H9 (cell line): ENCODE measurements around the gene STX10. TPM values are rescaled to one million over a fixed set of nuclear protein-coding genes. Genes with fewer than 3 reads are reported as not detected.
A peak's percentile ranks its signal among the peaks of the same experiment; 100 is the strongest.

Source experiments
- DNase-seq: peaks from one replicate; pipeline ENCODE4 v3.0.0-alpha.2; 2017
- H2AFZ ChIP-seq: one replicate; pipeline ENCODE4 v1.6.1; 2013; ENCODE audit warnings: mild to moderate bottlenecking, low read length, control low read depth, moderate library complexity
- H2AK5ac ChIP-seq: 2 replicates; pipeline ENCODE4 v1.6.1; 2013; ENCODE audit warnings: low read length, control low read depth, mixed read lengths; ENCODE audit not compliant: insufficient read length
- H2BK120ac ChIP-seq: one replicate; pipeline ENCODE4 v1.6.1; 2013; ENCODE audit warnings: low read depth, mild to moderate bottlenecking, low read length, control low read depth, inconsistent platforms; ENCODE audit not compliant: poor library complexity, severe bottlenecking
- H2BK12ac ChIP-seq: 2 replicates; pipeline ENCODE4 v1.6.1; 2013; ENCODE audit warnings: low read length, control low read depth, mixed read lengths, low read depth; ENCODE audit not compliant: insufficient read length
- H2BK15ac ChIP-seq: 2 replicates; pipeline ENCODE4 v1.6.1; 2013; ENCODE audit warnings: low read depth, low read length, control low read depth
- H2BK20ac ChIP-seq: one replicate; pipeline ENCODE4 v1.6.1; 2013; ENCODE audit warnings: low read depth, mild to moderate bottlenecking, low read length, control low read depth, inconsistent platforms; ENCODE audit not compliant: poor library complexity, severe bottlenecking
- H2BK5ac ChIP-seq: 2 replicates; pipeline ENCODE4 v1.6.1; 2013; ENCODE audit warnings: low read length, control low read depth, mixed read lengths; ENCODE audit not compliant: insufficient read length
- H3K14ac ChIP-seq: 2 replicates; pipeline ENCODE4 v1.6.1; 2013; ENCODE audit warnings: low read length, control low read depth; ENCODE audit not compliant: insufficient read depth
- H3K18ac ChIP-seq: 2 replicates; pipeline ENCODE4 v1.6.1; 2013; ENCODE audit warnings: low read depth, mild to moderate bottlenecking, mixed read lengths, low read length, control low read depth; ENCODE audit not compliant: insufficient read length
- H3K23ac ChIP-seq: 2 replicates; pipeline ENCODE4 v1.6.1; 2013; ENCODE audit warnings: low read length, control low read depth, mixed read lengths, low read depth; ENCODE audit not compliant: insufficient read length
- H3K23me2 ChIP-seq: 2 replicates; pipeline ENCODE4 v1.6.1; 2013; ENCODE audit warnings: low read depth, mild to moderate bottlenecking, mixed read lengths, low read length, control low read depth; ENCODE audit not compliant: insufficient read length, poor library complexity, severe bottlenecking
- H3K27ac ChIP-seq: 2 replicates; pipeline ENCODE4 v1.5.1; 2013; ENCODE audit warnings: low read length, control low read depth, mixed read lengths, low read depth; ENCODE audit not compliant: insufficient read length
- H3K27me3 ChIP-seq: 2 replicates; pipeline ENCODE4 v1.6.1; 2013; ENCODE audit warnings: low read length, control low read depth, inconsistent platforms; ENCODE audit not compliant: insufficient read depth
- H3K4ac ChIP-seq: 2 replicates; pipeline ENCODE4 v1.6.1; 2013; ENCODE audit warnings: low read depth, mild to moderate bottlenecking, control low read depth, inconsistent platforms, low read length, moderate library complexity
- H3K4me1 ChIP-seq: 2 replicates; pipeline ENCODE4 v1.6.1; 2013; ENCODE audit warnings: low read length, control low read depth, inconsistent platforms; ENCODE audit not compliant: insufficient read depth
- H3K4me2 ChIP-seq: 2 replicates; pipeline ENCODE4 v1.6.1; 2013; ENCODE audit warnings: low read length, control low read depth, mixed read lengths; ENCODE audit not compliant: insufficient read length, insufficient read depth
- H3K56ac ChIP-seq: 2 replicates; pipeline ENCODE4 v1.6.1; 2013; ENCODE audit warnings: low read depth, mild to moderate bottlenecking, mixed read lengths, low read length, control low read depth; ENCODE audit not compliant: insufficient read length
- H3K79me1 ChIP-seq: 2 replicates; pipeline ENCODE4 v1.6.1; 2013; ENCODE audit warnings: low read depth, mild to moderate bottlenecking, moderate library complexity, low read length, control low read depth, inconsistent platforms; ENCODE audit not compliant: insufficient read depth, poor library complexity, severe bottlenecking
- H3K79me2 ChIP-seq: 2 replicates; pipeline ENCODE4 v1.6.1; 2013; ENCODE audit warnings: low read length, control low read depth, inconsistent platforms; ENCODE audit not compliant: insufficient read depth
- H3K9ac ChIP-seq: 2 replicates; pipeline ENCODE4 v1.6.1; 2013; ENCODE audit warnings: low read length, control low read depth, mixed read lengths; ENCODE audit not compliant: insufficient read length; ENCODE audit errors: extremely low read depth
- H3K9me3 ChIP-seq: one replicate; pipeline ENCODE4 v1.6.1; 2013; ENCODE audit warnings: low read depth, low read length, inconsistent platforms; ENCODE audit not compliant: control insufficient read depth
- H3T11ph ChIP-seq: one replicate; pipeline ENCODE4 v1.6.1; 2013; ENCODE audit warnings: mild to moderate bottlenecking, low read length, control low read depth, inconsistent platforms
- H4K20me1 ChIP-seq: one replicate; pipeline ENCODE4 v1.6.1; 2013; ENCODE audit not compliant: control insufficient read depth, insufficient read length, insufficient read depth
- H4K5ac ChIP-seq: 2 replicates; pipeline ENCODE4 v1.6.1; 2013; ENCODE audit warnings: low read depth, mild to moderate bottlenecking, mixed read lengths, low read length, control low read depth; ENCODE audit not compliant: insufficient read length
- H4K8ac ChIP-seq: replicated peaks from 2 replicates; pipeline ENCODE4 v1.6.1; 2013; ENCODE audit warnings: low read length, control low read depth, mixed read lengths, low read depth; ENCODE audit not compliant: insufficient read length
- H4K91ac ChIP-seq: 2 replicates; pipeline ENCODE4 v1.6.1; 2013; ENCODE audit warnings: low read depth, mild to moderate bottlenecking, moderate library complexity, mixed read lengths, low read length, control low read depth; ENCODE audit not compliant: insufficient read length
- H3K27ac Mint-ChIP-seq, 3 experiments: 2 replicates in 2 of 3; 3 replicates in 1 of 3; pipeline ENCODE4 v1.8.0; 2020 to 2021; ENCODE audit warnings: mixed read lengths in 3 of 3, mild to moderate bottlenecking in 1 of 3, moderate library complexity in 1 of 3
- H3K27me3 Mint-ChIP-seq: 2 replicates; pipeline ENCODE4 v1.8.0; 2021; ENCODE audit warnings: low read depth, mild to moderate bottlenecking, moderate library complexity, mixed read lengths
- H3K36me3 Mint-ChIP-seq, 3 experiments: 2 replicates in 2 of 3; 3 replicates in 1 of 3; pipeline ENCODE4 v1.8.0; 2020 to 2021; ENCODE audit warnings: low read depth in 3 of 3, mixed read lengths in 3 of 3; ENCODE audit not compliant: insufficient read depth in 1 of 3
- H3K4me1 Mint-ChIP-seq, 2 experiments: 2 replicates each; pipeline ENCODE4 v1.8.0; 2020; ENCODE audit warnings: mixed read lengths in 2 of 2
- H3K4me3 Mint-ChIP-seq, 2 experiments: 2 replicates in 1 of 2; 3 replicates in 1 of 2; pipeline ENCODE4 v1.8.0; 2020 to 2021; ENCODE audit warnings: mild to moderate bottlenecking in 2 of 2, mixed read lengths in 2 of 2, moderate library complexity in 1 of 2
- H3K9me3 Mint-ChIP-seq, 2 experiments: 2 replicates in 1 of 2; 3 replicates in 1 of 2; pipeline ENCODE4 v1.8.0; 2020; ENCODE audit warnings: mild to moderate bottlenecking in 2 of 2, mixed read lengths in 2 of 2, moderate library complexity in 1 of 2
- CTCF ChIP-seq: fragments of 200-600 bp; sonication (generic); conservative IDR thresholded peaks from 3 replicates; pipeline ENCODE4 v1.8.0; 2021; ENCODE audit warnings: antibody characterized with exemption, mild to moderate bottlenecking
- WGBS: extraction: QIAGEN DNeasy Blood & Tissue Kit; methylation state at CpG from one replicate; pipeline ENCODE4 v1.1.7; 2013; ENCODE audit warnings: missing lambda C conversion rate, low lambda C conversion rate, mixed read lengths; ENCODE audit not compliant: insufficient read length; ENCODE audit errors: extremely low coverage; 5-methylcytosine and 5-hydroxymethylcytosine counted together
- total RNA-seq: library from RNA; stranded (reverse); gene quantifications from 2 replicates; pipeline ENCODE4 v1.2.1, GENCODE V29; 2021

Gene STX10
- total RNA-seq, 1 experiment from 2014 or later, result 39.4 TPM

- no peak for TF ChIP-seq CTCF
- Histone ChIP-seq H3K14ac (peak overlapping the region; percentile 94), H2BK5ac (no peak overlapping the region), H3K27me3 (no peaks in the 10 kb centered on the region), H3K4ac (no peak overlapping the region; the same call in 1 of the 2 replicates), H3K79me1 (peaks cover 1% of the 10 kb centered on the region), H2BK15ac (no peak overlapping the region), H3K4me1 (peaks cover 11% of the 10 kb centered on the region; the same call in 1 of the 2 replicates), H3K23ac (no peak overlapping the region), H3K27ac (no peak overlapping the region), H3K9me3 (no peaks in the 10 kb centered on the region), H3K9ac (peak overlapping the region; percentile 84), H3K23me2 (peaks cover 11% of the 10 kb centered on the region), H3K56ac (no peak overlapping the region), H3K18ac (peak overlapping the region; percentile 94), H4K5ac (no peak overlapping the region), H2AK5ac (no peak overlapping the region), H2BK120ac (no peak overlapping the region), H3T11ph (no peak overlapping the region), H4K91ac (no peak overlapping the region), H4K8ac (no peak overlapping the region), H2AFZ (no peak overlapping the region), H4K20me1 (no peaks in the 10 kb centered on the region), H3K4me2 (peak overlapping the region; percentile 69), H2BK20ac (no peak overlapping the region), H3K79me2 (peaks cover 56% of the 10 kb centered on the region), H2BK12ac (peak overlapping the region; percentile 53)
- H3K4me1 Mint-ChIP-seq, result peaks cover 52 to 53% of the 10 kb centered on the region in 2 experiments
- H3K4me3 Mint-ChIP-seq, result peak overlapping the region; percentile 82 to 93
- no peaks in the 10 kb centered on the region for H3K27me3 Mint-ChIP-seq
- peak; percentile 96 for DNase-seq
- no CpG with 5 or more reads among the region's 57 CpGs for WGBS
- peak overlapping the region; percentile 87 to 97 (median 90); a peak in 4 of 7 replicates for H3K27ac Mint-ChIP-seq
- peaks cover 10 to 55% (median 47%) of the 10 kb centered on the region in 3 experiments; a peak in 6 of 7 replicates for H3K36me3 Mint-ChIP-seq
- peaks cover 0 to 1% of the 10 kb centered on the region in 2 experiments; a peak in 2 of 5 replicates for H3K9me3 Mint-ChIP-seq
These were observed 31.6 kb downstream of the STX10 start for GRCh38 chr19:13118424-13119193.
